Chondrocyte (in vitro differentiated cells): ENCODE data around the gene TTC28. TPM values are rescaled to one million over a fixed set of nuclear protein-coding genes. Genes with fewer than 3 reads are reported as not detected.
A peak's percentile ranks its signal among the peaks of the same experiment; 100 is the strongest.

Experiments
- DNase-seq: peaks from one replicate; pipeline ENCODE4 v3.0.0; 2021; ENCODE audit warnings: mixed read lengths, low spot score
- H3K27ac Mint-ChIP-seq: one replicate; pipeline ENCODE4 v1.8.0; 2021; ENCODE audit warnings: mild to moderate bottlenecking, moderate library complexity, mixed read lengths; ENCODE audit not compliant: unreplicated experiment
- H3K27me3 Mint-ChIP-seq: 2 replicates; pipeline ENCODE4 v1.8.0; 2021; ENCODE audit warnings: low read depth, mixed read lengths
- H3K36me3 Mint-ChIP-seq: 2 replicates; pipeline ENCODE4 v1.8.0; 2021; ENCODE audit warnings: low read depth, mixed read lengths
- H3K4me1 Mint-ChIP-seq: 2 replicates; pipeline ENCODE4 v1.8.0; 2021; ENCODE audit warnings: low read depth, mild to moderate bottlenecking, mixed read lengths
- H3K4me3 Mint-ChIP-seq: one replicate; pipeline ENCODE4 v1.8.0; 2021; ENCODE audit warnings: mild to moderate bottlenecking, moderate library complexity, mixed read lengths; ENCODE audit not compliant: unreplicated experiment
- H3K9me3 Mint-ChIP-seq: 2 replicates; pipeline ENCODE4 v1.8.0; 2021; ENCODE audit warnings: low read depth, mixed read lengths
- CTCF ChIP-seq: fragments of 200-600 bp; sonication (generic); IDR thresholded peaks from 2 replicates; pipeline ENCODE4 v1.5.0; 2021; ENCODE audit warnings: antibody characterized with exemption, mild to moderate bottlenecking, moderate library complexity
- total RNA-seq: library from RNA; stranded (reverse); gene quantifications from 3 replicates; pipeline ENCODE4 v1.2.1, GENCODE V29; 2021

TTC28 gene
- total RNA-seq, 1 donor from 2014 or later = 38.3 TPM

GRCh38 chr22:27980424-27981148 is 699.1 kb downstream of the TTC28 start:
- H3K4me3 Mint-ChIP-seq = no peak overlapping the region
- H3K36me3 Mint-ChIP-seq = peaks cover 25% of the 10 kb centered on the region
- no peaks in the 10 kb centered on the region for H3K27me3 Mint-ChIP-seq
- peaks cover 8% of the 10 kb centered on the region for H3K4me1 Mint-ChIP-seq
- no peak for TF ChIP-seq CTCF
- H3K27ac Mint-ChIP-seq = no peak overlapping the region
- no peaks in the 10 kb centered on the region for H3K9me3 Mint-ChIP-seq
- no peak for DNase-seq

- Mint-ChIP-seq H3K4me3 (no peak overlapping the region), H3K9me3 (no peaks in the 10 kb centered on the region), H3K27ac (no peak overlapping the region), H3K36me3 (peaks cover 14% of the 10 kb centered on the region), H3K4me1 (peaks cover 9% of the 10 kb centered on the region), H3K27me3 (no peaks in the 10 kb centered on the region)
- no peak for DNase-seq
- no peak for TF ChIP-seq CTCF
Observed at GRCh38 chr22:27978802-27979201, 700.8 kb downstream of the TTC28 start.

- Mint-ChIP-seq H3K4me1 (peaks cover 11% of the 10 kb centered on the region), H3K27me3 (no peaks in the 10 kb centered on the region), H3K27ac (peak overlapping the region; percentile 18), H3K4me3 (no peak overlapping the region), H3K36me3 (peaks cover 11% of the 10 kb centered on the region), H3K9me3 (no peaks in the 10 kb centered on the region)
- DNase-seq = no peak
- no peak for TF ChIP-seq CTCF
Observed at GRCh38 chr22:27978317-27978716, 701.3 kb downstream of the TTC28 start.

GRCh38 chr22:27976586-27976985 is 703.1 kb downstream of the TTC28 start:
- Mint-ChIP-seq H3K36me3 (peaks cover 2% of the 10 kb centered on the region), H3K9me3 (peaks cover 5% of the 10 kb centered on the region), H3K4me3 (no peak overlapping the region), H3K27me3 (no peaks in the 10 kb centered on the region), H3K4me1 (peaks cover 20% of the 10 kb centered on the region), H3K27ac (no peak overlapping the region)
- DNase-seq = no peak
- no peak for TF ChIP-seq CTCF

GRCh38 chr22:27975381-27976013 is 704.1 kb downstream of the TTC28 start:
- Mint-ChIP-seq H3K4me1 (peaks cover 24% of the 10 kb centered on the region), H3K27me3 (no peaks in the 10 kb centered on the region), H3K9me3 (peaks cover 5% of the 10 kb centered on the region), H3K36me3 (peaks cover 2% of the 10 kb centered on the region), H3K4me3 (no peak overlapping the region), H3K27ac (no peak overlapping the region)
- DNase-seq = no peak
- no peak for TF ChIP-seq CTCF
